Measurements from ENCODE around the gene ATP9B. TPM values are rescaled to one million over a fixed set of nuclear protein-coding genes. Genes with fewer than 3 reads are reported as not detected.

ATP9B gene
- total RNA-seq, 1 experiment from 2014 or later = 17.8 TPM

DNA sequence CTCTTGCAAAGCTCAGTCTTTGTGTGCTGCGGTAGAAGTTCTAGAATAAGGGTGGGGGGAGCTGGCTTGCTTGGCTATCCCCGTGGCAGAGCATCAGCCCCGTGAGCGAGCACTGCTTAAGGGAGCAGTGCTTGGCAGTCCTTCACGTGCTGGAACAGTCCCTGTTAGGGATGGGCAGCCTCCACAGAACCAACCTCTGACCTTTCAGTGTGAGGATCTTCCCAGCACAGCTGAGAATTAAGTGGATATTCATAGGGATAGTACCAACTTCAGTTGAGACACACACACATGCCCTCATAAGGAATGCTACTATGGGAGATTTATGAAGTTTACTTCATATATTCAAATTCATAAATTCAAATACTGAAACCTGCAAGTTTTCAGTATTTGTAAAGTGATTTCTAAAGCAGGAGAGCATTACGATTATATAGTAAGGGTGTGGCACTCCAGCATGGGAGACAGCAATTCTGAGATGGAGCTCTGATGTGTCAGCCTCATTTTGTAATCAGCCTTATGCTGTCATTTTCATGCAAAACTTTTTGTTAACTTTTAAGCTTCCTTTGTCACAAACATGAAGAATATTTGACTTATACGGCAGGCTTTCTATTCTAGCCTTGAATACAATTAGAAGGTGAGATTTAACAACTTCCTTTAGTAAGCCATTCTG lies 39.5 kb downstream of the ATP9B start:
- Histone ChIP-seq H3K9me2 (ENCODE audit: insufficient read depth) (no peaks in the 10 kb centered on the region), H3K4me3 (replicated peaks in 1 of 2; ENCODE audit: low read depth in 1 of 2, low read length in 2 of 2) (no peak overlapping the region), H3K36me3 (ENCODE audit: control insufficient read depth in 1 of 2, insufficient read depth in 2 of 2, low read length in 2 of 2) (no peaks in the 10 kb centered on the region), H2AFZ (ENCODE audit: low read depth, low read length, poor library complexity, severe bottlenecking) (no peak overlapping the region), H3K4me2 (ENCODE audit: low read length) (no peak overlapping the region), H3K27me3 (ENCODE audit: insufficient read depth, low read length) (no peaks in the 10 kb centered on the region), H3K27ac (ENCODE audit: low read depth, low read length) (no peak overlapping the region), H3K4me1 (ENCODE audit: control insufficient read depth in 1 of 2, insufficient read depth in 2 of 2, low read length in 2 of 2) (0 out of 4 replicates have a peak, but pooled peaks cover 0 to 3% of the 10 kb centered on the region in 2 experiments), H3K9ac (ENCODE audit: low read length) (no peak overlapping the region), H4K20me1 (ENCODE audit: insufficient read depth) (no peaks in the 10 kb centered on the region), H3K9me3 (ENCODE audit: control insufficient read depth in 1 of 2, insufficient read depth in 1 of 2, low read depth in 1 of 2, low read length in 2 of 2) (no peaks in the 10 kb centered on the region), H3K79me2 (ENCODE audit: insufficient read depth, low read length) (peaks cover 14% of the 10 kb centered on the region)
- TF ChIP-seq, protein P1, sequence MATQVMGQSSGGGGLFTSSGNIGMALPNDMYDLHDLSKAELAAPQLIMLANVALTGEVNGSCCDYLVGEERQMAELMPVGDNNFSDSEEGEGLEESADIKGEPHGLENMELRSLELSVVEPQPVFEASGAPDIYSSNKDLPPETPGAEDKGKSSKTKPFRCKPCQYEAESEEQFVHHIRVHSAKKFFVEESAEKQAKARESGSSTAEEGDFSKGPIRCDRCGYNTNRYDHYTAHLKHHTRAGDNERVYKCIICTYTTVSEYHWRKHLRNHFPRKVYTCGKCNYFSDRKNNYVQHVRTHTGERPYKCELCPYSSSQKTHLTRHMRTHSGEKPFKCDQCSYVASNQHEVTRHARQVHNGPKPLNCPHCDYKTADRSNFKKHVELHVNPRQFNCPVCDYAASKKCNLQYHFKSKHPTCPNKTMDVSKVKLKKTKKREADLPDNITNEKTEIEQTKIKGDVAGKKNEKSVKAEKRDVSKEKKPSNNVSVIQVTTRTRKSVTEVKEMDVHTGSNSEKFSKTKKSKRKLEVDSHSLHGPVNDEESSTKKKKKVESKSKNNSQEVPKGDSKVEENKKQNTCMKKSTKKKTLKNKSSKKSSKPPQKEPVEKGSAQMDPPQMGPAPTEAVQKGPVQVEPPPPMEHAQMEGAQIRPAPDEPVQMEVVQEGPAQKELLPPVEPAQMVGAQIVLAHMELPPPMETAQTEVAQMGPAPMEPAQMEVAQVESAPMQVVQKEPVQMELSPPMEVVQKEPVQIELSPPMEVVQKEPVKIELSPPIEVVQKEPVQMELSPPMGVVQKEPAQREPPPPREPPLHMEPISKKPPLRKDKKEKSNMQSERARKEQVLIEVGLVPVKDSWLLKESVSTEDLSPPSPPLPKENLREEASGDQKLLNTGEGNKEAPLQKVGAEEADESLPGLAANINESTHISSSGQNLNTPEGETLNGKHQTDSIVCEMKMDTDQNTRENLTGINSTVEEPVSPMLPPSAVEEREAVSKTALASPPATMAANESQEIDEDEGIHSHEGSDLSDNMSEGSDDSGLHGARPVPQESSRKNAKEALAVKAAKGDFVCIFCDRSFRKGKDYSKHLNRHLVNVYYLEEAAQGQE (IDR thresholded peaks at IDR 0.05; ENCODE audit: low read depth) = no peak
- no peak for TF ChIP-seq EZH2phosphoT487 (IDR thresholded peaks at IDR 0.05; ENCODE audit: borderline replicate concordance)
- TF ChIP-seq ZFX (IDR thresholded peaks at IDR 0.05) = no peak
- no peak for TF ChIP-seq POLR2AphosphoS5 (IDR thresholded peaks at IDR 0.05; ENCODE audit: low read depth, low read length)
- TF ChIP-seq SP1 (IDR thresholded peaks at IDR 0.05; ENCODE audit: low read depth) = no peak
- TF ChIP-seq POLR2A (IDR thresholded peaks at IDR 0.05; ENCODE audit: borderline replicate concordance, extremely low read depth, insufficient read depth, insufficient read length) = no peak
- no peak for TF ChIP-seq EZH2 (IDR thresholded peaks at IDR 0.05)
- TF ChIP-seq EGR1 (IDR thresholded peaks at IDR 0.05; ENCODE audit: low read depth) = no peak
- no peak for TF ChIP-seq FOSL1 (IDR thresholded peaks at IDR 0.05; ENCODE audit: low read depth)
- no peak for TF ChIP-seq CEBPB (IDR thresholded peaks at IDR 0.05; ENCODE audit: low read depth)
- TF ChIP-seq, protein P2, sequence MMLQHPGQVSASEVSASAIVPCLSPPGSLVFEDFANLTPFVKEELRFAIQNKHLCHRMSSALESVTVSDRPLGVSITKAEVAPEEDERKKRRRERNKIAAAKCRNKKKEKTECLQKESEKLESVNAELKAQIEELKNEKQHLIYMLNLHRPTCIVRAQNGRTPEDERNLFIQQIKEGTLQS (IDR thresholded peaks at IDR 0.05) = no peak
- no peak for TF ChIP-seq SIN3A (IDR thresholded peaks at IDR 0.05; ENCODE audit: low read depth)
- TF ChIP-seq TCF7L2 (IDR thresholded peaks at IDR 0.05; ENCODE audit: borderline replicate concordance, extremely low read depth, insufficient read depth, insufficient read length) = no peak
- no peak for TF ChIP-seq ELF1 (IDR thresholded peaks at IDR 0.05; ENCODE audit: borderline replicate concordance, low read depth)
- no peak for TF ChIP-seq ZNF274 (IDR thresholded peaks at IDR 0.05; ENCODE audit: low read depth, low read length)
- TF ChIP-seq, protein P3, sequence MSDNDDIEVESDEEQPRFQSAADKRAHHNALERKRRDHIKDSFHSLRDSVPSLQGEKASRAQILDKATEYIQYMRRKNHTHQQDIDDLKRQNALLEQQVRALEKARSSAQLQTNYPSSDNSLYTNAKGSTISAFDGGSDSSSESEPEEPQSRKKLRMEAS (IDR thresholded peaks at IDR 0.05) = no peak
- TF ChIP-seq, protein P4, sequence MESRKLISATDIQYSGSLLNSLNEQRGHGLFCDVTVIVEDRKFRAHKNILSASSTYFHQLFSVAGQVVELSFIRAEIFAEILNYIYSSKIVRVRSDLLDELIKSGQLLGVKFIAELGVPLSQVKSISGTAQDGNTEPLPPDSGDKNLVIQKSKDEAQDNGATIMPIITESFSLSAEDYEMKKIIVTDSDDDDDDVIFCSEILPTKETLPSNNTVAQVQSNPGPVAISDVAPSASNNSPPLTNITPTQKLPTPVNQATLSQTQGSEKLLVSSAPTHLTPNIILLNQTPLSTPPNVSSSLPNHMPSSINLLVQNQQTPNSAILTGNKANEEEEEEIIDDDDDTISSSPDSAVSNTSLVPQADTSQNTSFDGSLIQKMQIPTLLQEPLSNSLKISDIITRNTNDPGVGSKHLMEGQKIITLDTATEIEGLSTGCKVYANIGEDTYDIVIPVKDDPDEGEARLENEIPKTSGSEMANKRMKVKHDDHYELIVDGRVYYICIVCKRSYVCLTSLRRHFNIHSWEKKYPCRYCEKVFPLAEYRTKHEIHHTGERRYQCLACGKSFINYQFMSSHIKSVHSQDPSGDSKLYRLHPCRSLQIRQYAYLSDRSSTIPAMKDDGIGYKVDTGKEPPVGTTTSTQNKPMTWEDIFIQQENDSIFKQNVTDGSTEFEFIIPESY (IDR thresholded peaks at IDR 0.05; ENCODE audit: extremely low read depth, insufficient replicate concordance, low read length) = no peak
- TF ChIP-seq YY1 (IDR thresholded peaks at IDR 0.05; ENCODE audit: extremely low read depth, insufficient replicate concordance, low read depth, low read length) = no peak
- TF ChIP-seq, protein P5, sequence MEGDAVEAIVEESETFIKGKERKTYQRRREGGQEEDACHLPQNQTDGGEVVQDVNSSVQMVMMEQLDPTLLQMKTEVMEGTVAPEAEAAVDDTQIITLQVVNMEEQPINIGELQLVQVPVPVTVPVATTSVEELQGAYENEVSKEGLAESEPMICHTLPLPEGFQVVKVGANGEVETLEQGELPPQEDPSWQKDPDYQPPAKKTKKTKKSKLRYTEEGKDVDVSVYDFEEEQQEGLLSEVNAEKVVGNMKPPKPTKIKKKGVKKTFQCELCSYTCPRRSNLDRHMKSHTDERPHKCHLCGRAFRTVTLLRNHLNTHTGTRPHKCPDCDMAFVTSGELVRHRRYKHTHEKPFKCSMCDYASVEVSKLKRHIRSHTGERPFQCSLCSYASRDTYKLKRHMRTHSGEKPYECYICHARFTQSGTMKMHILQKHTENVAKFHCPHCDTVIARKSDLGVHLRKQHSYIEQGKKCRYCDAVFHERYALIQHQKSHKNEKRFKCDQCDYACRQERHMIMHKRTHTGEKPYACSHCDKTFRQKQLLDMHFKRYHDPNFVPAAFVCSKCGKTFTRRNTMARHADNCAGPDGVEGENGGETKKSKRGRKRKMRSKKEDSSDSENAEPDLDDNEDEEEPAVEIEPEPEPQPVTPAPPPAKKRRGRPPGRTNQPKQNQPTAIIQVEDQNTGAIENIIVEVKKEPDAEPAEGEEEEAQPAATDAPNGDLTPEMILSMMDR (IDR thresholded peaks at IDR 0.05 in 2 of 3, conservative IDR thresholded peaks at IDR 0.05 in 1 of 3; ENCODE audit: borderline replicate concordance in 1 of 3, insufficient read depth in 1 of 3, low read depth in 2 of 3, low read length in 2 of 3) = no peak
- BruUV-seq (replicated peaks) = no TSS peak
- RAD21 ChIA-PET (ENCODE audit: low non-redundant PET in 1 of 2, low total read pairs in 2 of 2, uncharacterized antibody in 2 of 2, unreplicated experiment in 2 of 2) = no interaction called here
- DNase-seq (ENCODE audit: low read depth, low spot score) = no peak
- CTCF ChIA-PET = no interaction called here
- POLR2A ChIA-PET = no interaction called here
- intact Hi-C loops (cut with micrococcal nuclease) = no loop called here
- no peak for ATAC-seq

Measured in HCT116 (cell line).